T-cell (primary cell): ENCODE measurements around the gene ZCCHC14. TPM values are rescaled to one million over a fixed set of nuclear protein-coding genes. Genes with fewer than 3 reads are reported as not detected.
A peak's percentile ranks its signal among the peaks of the same experiment; 100 is the strongest.

ENCODE experiments used
- ATAC-seq, 4 experiments: fragments of 200-7000 bp in 3 of 4; fragments of 150-1000 bp in 1 of 4; cut with Tn5 transposase; replicated peaks in 1 of 4; 1 replicate in 3 of 4; 2 replicates in 1 of 4; pipeline ENCODE4 v1.10.0; 2021; ENCODE audit warnings: moderate library complexity in 3 of 4, mild to moderate bottlenecking in 2 of 4, moderate number of reproducible peaks in 1 of 4
- CTCF ChIA-PET, 2 donors: fragments of 300-600 bp; sonication (Branson Sonifier 250); formaldehyde crosslinking; loops; one replicate each; lab custom pipeline; 2022; ENCODE audit warnings: antibody characterized with exemption in 2 of 2; lab: Charles Lee
- POLR2A ChIA-PET, 2 donors: fragments of 300-600 bp; sonication (Branson Sonifier 250); formaldehyde crosslinking; loops; one replicate each; lab custom pipeline; 2022; ENCODE audit warnings: antibody characterized with exemption in 2 of 2; lab: Charles Lee
- DNase-seq, 35 experiments: peaks; one replicate each; pipeline versions ENCODE4 v3.0.0 to v3.0.0-alpha.2; 2013 to 2023
- H3K27ac ChIP-seq: one replicate; pipeline ENCODE4 v1.5.1; 2013; ENCODE audit warnings: low read length
- H3K27me3 ChIP-seq, 2 experiments: replicated peaks in 1 of 2; 1 replicate in 1 of 2; 2 replicates in 1 of 2; pipeline versions ENCODE4 v1.6.1 to v1.7.0; 2013; ENCODE audit warnings: low read length in 1 of 2, mixed read lengths in 1 of 2; ENCODE audit not compliant: control insufficient read depth in 2 of 2, insufficient read depth in 2 of 2; ENCODE audit errors: extremely low read depth in 1 of 2
- H3K36me3 ChIP-seq, 2 donors: 1 replicate in 1 of 2; 2 replicates in 1 of 2; pipeline versions ENCODE4 v1.6.1 to v1.7.0; 2013; ENCODE audit warnings: low read length in 1 of 2; ENCODE audit not compliant: control insufficient read depth in 2 of 2, insufficient read depth in 1 of 2; ENCODE audit errors: extremely low read depth in 1 of 2
- H3K4me1 ChIP-seq, 2 experiments: 1 replicate in 1 of 2; 2 replicates in 1 of 2; pipeline versions ENCODE4 v1.6.1 to v1.7.0; 2013; ENCODE audit warnings: low read length in 2 of 2, mixed read lengths in 1 of 2; ENCODE audit not compliant: insufficient read depth in 2 of 2, control insufficient read depth in 1 of 2; ENCODE audit errors: extremely low read depth in 1 of 2
- H3K4me3 ChIP-seq, 2 donors: 1 replicate in 1 of 2; 2 replicates in 1 of 2; pipeline versions ENCODE4 v1.5.1 to v1.7.0; 2013; ENCODE audit warnings: mild to moderate bottlenecking in 2 of 2, low read length in 1 of 2, moderate library complexity in 1 of 2; ENCODE audit not compliant: control insufficient read depth in 1 of 2; ENCODE audit errors: extremely low read depth in 1 of 2
- H3K9me3 ChIP-seq: 2 replicates; pipeline ENCODE4 v1.7.0; 2013
- H3K27ac Mint-ChIP-seq, 2 donors: one replicate each; pipeline ENCODE4 v1.8.0; 2020 to 2021; ENCODE audit warnings: mild to moderate bottlenecking in 2 of 2, mixed read lengths in 2 of 2
- H3K27me3 Mint-ChIP-seq, 2 donors: one replicate each; pipeline ENCODE4 v1.8.0; 2021 to 2022; ENCODE audit warnings: mixed read lengths in 2 of 2
- H3K36me3 Mint-ChIP-seq: one replicate; pipeline ENCODE4 v1.8.0; 2021; ENCODE audit warnings: mixed read lengths
- H3K4me1 Mint-ChIP-seq, 3 donors: one replicate each; pipeline ENCODE4 v1.8.0; 2020 to 2022; ENCODE audit warnings: mixed read lengths in 3 of 3, mild to moderate bottlenecking in 1 of 3
- H3K4me3 Mint-ChIP-seq, 3 donors: one replicate each; pipeline ENCODE4 v1.8.0; 2020 to 2022; ENCODE audit warnings: mild to moderate bottlenecking in 3 of 3, mixed read lengths in 3 of 3, moderate library complexity in 3 of 3
- H3K9me3 Mint-ChIP-seq, 3 donors: one replicate each; pipeline ENCODE4 v1.8.0; 2020 to 2022; ENCODE audit warnings: mixed read lengths in 3 of 3
- WGBS: methylation state at CpG from one replicate; pipeline ENCODE4 v1.1.5; 2013; ENCODE audit warnings: missing lambda C conversion rate; ENCODE audit not compliant: insufficient coverage; 5-methylcytosine and 5-hydroxymethylcytosine counted together
- total RNA-seq, 35 experiments: library from RNA in 6 of 35; stranded (reverse) in 6 of 35; fragments of 120-200 nt in 1 of 35; gene quantifications; one replicate each; pipeline versions ENCODE4 v1.2.1 to v1.2.4 and lab custom pipeline; 2013 to 2026

ZCCHC14 gene
- total RNA-seq, 5 donors from 2014 or later (not counting 1 experiment from before 2014, with no cell fraction given), result 23.7 to 32.6 (median 27.3) TPM

DNA sequence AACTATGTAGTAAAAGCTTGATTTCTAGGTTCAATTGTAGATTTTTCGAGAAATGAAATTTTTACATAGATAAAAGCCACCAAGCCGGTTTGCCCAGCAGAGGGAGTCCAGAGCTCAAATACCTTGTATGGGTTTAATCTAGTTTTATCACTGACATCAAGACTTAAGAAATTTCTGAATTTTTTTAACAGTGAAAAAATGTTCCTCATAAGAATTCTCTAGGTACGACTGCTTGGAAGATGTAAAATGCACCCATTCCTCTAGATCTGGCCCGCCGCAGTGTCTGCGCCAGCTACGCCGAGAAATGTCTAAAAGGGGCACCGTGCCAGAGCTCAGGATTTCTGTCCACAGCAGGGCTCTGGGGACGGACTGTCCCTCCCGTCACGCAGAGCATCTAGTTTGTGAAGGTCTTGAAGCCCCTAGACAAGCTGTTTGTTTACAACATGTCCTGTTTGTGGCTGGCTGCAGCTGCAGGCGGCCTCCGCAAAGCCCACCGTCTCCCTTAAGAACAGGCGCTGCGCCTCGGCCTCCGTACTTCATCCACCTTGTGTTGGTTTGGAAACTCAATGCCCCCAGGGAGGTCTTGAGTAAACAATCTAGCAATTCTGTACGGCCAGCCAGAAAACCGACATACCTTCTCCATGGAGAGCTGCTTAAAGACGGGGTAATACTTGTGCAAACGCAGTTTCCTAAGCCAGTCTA, 75.8 kb downstream of the ZCCHC14 start:
- no peaks in the 10 kb centered on the region for H3K9me3 ChIP-seq
- no peak overlapping the region for H3K4me3 ChIP-seq
- H3K36me3 ChIP-seq, result peaks cover 8 to 50% of the 10 kb centered on the region in 2 donors
- no peaks in the 10 kb centered on the region for H3K27me3 ChIP-seq
- ATAC-seq, result no peak
- ChIA-PET CTCF (interaction anchor here (1.0 to 1.4 kb wide), 5 partner anchors 10 to 219 kb away, joined by 4 to 19 read pairs (median 5); no protein-coding TSS in a partner anchor), POLR2A (interaction anchor here in 1 of 2 donors (0.6 kb wide), 1 partner anchor 35 kb away, joined by 3 read pairs; no protein-coding TSS in a partner anchor)
- Mint-ChIP-seq H3K4me3 (no peak overlapping the region), H3K9me3 (no peaks in the 10 kb centered on the region), H3K4me1 (no peaks in the 10 kb centered on the region), H3K27me3 (no peaks in the 10 kb centered on the region), H3K36me3 (peaks cover 41% of the 10 kb centered on the region), H3K27ac (no peak overlapping the region)
- H3K27ac ChIP-seq, result no peak overlapping the region
- 98% methylated on average over 21 of the region's 23 CpGs for WGBS
- peak in 24 of 35 experiments; percentile 6 to 54 (median 28) for DNase-seq
- no peaks in the 10 kb centered on the region for H3K4me1 ChIP-seq

DNA sequence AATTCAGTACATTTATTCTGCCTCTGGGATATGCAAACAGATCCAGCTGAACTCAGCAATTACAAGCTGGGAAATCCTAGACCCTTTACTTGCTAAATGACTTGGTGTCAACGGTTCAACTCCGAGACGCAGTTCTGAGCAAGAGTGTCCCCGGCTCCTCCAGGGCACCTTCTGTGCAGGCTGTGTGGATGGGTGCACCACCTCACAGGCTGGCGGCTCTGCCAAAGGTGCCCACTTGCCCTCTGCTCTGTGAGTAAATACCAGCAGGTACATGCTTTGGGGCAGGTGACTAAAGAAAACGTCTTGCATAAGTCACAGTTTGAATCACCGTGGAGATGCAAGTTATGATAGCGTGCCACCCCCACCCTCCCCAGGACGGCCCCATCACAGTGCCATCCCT, 77.4 kb downstream of the ZCCHC14 start:
- no peak for DNase-seq
- Histone ChIP-seq H3K4me3 (no peak overlapping the region), H3K27me3 (no peaks in the 10 kb centered on the region), H3K27ac (no peak overlapping the region), H3K4me1 (no peaks in the 10 kb centered on the region), H3K9me3 (no peaks in the 10 kb centered on the region), H3K36me3 (peaks cover 17 to 41% of the 10 kb centered on the region in 2 donors)
- CTCF ChIA-PET, result no interaction called here
- Mint-ChIP-seq H3K27me3 (no peaks in the 10 kb centered on the region), H3K4me3 (no peak overlapping the region), H3K27ac (no peak overlapping the region), H3K36me3 (peaks cover 41% of the 10 kb centered on the region), H3K9me3 (no peaks in the 10 kb centered on the region), H3K4me1 (no peaks in the 10 kb centered on the region)
- POLR2A ChIA-PET, result no interaction called here
- WGBS, result 93% methylated on average over 5 of the region's 9 CpGs
- no peak for ATAC-seq

GRCh38 chr16:87414251-87414680, 78.6 kb downstream of the ZCCHC14 start:
- Mint-ChIP-seq H3K27ac (no peak overlapping the region), H3K4me3 (no peak overlapping the region), H3K36me3 (peaks cover 44% of the 10 kb centered on the region), H3K9me3 (no peaks in the 10 kb centered on the region), H3K4me1 (no peaks in the 10 kb centered on the region), H3K27me3 (no peaks in the 10 kb centered on the region)
- POLR2A ChIA-PET, result no interaction called here
- Histone ChIP-seq H3K36me3 (peaks cover 12 to 41% of the 10 kb centered on the region in 2 donors), H3K4me1 (no peaks in the 10 kb centered on the region), H3K9me3 (no peaks in the 10 kb centered on the region), H3K27me3 (no peaks in the 10 kb centered on the region), H3K27ac (no peak overlapping the region), H3K4me3 (no peak overlapping the region)
- WGBS, result 74% methylated on average over 21 of the region's 24 CpGs
- ATAC-seq, result no peak
- DNase-seq, result no peak
- CTCF ChIA-PET, result no interaction called here

DNA sequence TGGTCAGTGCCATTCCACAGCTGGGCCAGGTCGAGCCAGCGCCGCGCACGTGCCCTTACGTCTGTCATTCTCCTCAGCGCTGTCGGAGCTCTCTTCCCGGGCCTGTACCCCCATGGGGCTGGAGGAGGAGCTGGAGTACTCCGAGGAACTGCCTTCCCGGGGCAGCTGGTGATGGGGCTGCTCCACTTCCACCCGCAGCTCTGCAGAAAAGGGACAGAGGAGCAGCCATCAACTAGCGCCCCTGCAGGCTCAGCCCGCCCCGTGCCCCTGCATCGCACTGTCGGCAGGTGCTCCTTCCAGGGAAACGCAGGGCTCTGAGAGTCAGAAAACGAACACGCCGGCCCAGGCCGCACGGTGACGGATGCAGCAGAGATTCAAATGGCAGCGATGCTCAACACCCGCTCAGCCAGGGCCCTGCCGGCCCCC, 79.8 kb downstream of the ZCCHC14 start:
- H3K27me3 Mint-ChIP-seq, result no peaks in the 10 kb centered on the region
- WGBS, result 94% methylated on average over 26 of the region's 27 CpGs
- H3K36me3 ChIP-seq, result peaks cover 12 to 41% of the 10 kb centered on the region in 2 donors
- H3K27ac Mint-ChIP-seq, result no peak overlapping the region
- no peaks in the 10 kb centered on the region for H3K9me3 ChIP-seq
- ATAC-seq, result no peak
- no peak for DNase-seq
- peaks cover 46% of the 10 kb centered on the region for H3K36me3 Mint-ChIP-seq
- H3K27me3 ChIP-seq, result no peaks in the 10 kb centered on the region
- peaks cover 0 to 2% (median 0%) of the 10 kb centered on the region in 3 donors for H3K4me1 Mint-ChIP-seq
- H3K4me3 Mint-ChIP-seq, result no peak overlapping the region
- H3K27ac ChIP-seq, result no peak overlapping the region
- ChIA-PET CTCF (interaction anchor here in 1 of 2 donors (0.7 kb wide), 1 partner anchor 220 kb away, joined by 3 read pairs; no protein-coding TSS in a partner anchor), POLR2A (no interaction called here)
- H3K4me3 ChIP-seq, result no peak overlapping the region
- H3K4me1 ChIP-seq, result no peaks in the 10 kb centered on the region
- no peaks in the 10 kb centered on the region for H3K9me3 Mint-ChIP-seq

DNA sequence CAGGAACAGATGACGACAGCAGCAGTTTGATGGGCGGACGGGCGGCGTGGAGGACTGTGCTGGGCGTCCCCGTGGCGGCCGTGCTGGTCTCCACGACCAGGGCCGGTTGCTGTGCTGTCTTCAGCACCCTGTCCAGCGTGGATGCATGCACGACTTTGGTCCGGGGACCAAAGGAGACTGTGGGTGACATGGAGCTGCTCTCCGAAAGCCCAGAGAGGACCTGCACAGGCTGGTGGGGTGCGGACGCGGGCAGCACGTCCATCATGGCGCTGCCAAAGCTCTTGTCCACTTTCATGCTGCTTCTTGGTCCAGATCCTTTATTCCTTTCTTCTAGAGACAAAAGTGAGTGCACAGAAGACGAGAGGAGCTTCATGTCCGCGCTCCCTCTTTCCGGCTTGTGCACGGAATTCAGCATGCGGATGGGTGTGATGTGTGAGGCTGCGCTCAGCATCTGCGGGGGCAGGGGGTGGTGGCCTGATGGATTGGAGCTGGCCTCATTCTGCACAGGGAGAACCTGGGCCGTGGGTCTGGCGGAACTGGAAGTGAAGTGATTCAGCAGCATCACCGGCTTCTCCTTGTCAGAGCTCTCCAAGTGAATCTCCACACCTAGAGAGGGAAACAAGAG, 80.3 kb downstream of the ZCCHC14 start:
- H3K27ac ChIP-seq, result no peak overlapping the region
- ChIA-PET CTCF (interaction anchor here in 1 of 2 donors (0.7 kb wide), 1 partner anchor 221 kb away, joined by 3 read pairs; no protein-coding TSS in a partner anchor), POLR2A (no interaction called here)
- WGBS, result 92% methylated on average over 31 of the region's 31 CpGs
- no peak overlapping the region for H3K4me3 ChIP-seq
- H3K27ac Mint-ChIP-seq, result no peak overlapping the region
- H3K4me1 ChIP-seq, result no peaks in the 10 kb centered on the region
- peaks cover 0 to 2% (median under 1%) of the 10 kb centered on the region in 3 donors for H3K4me1 Mint-ChIP-seq
- H3K27me3 Mint-ChIP-seq, result no peaks in the 10 kb centered on the region
- H3K4me3 Mint-ChIP-seq, result no peak overlapping the region
- no peaks in the 10 kb centered on the region for H3K9me3 ChIP-seq
- H3K36me3 Mint-ChIP-seq, result peaks cover 45% of the 10 kb centered on the region
- peaks cover 12 to 44% of the 10 kb centered on the region in 2 donors for H3K36me3 ChIP-seq
- no peaks in the 10 kb centered on the region for H3K27me3 ChIP-seq
- H3K9me3 Mint-ChIP-seq, result no peaks in the 10 kb centered on the region
- DNase-seq (no peak), ATAC-seq (no peak)

GRCh38 chr16:87411375-87412271, 81.2 kb downstream of the ZCCHC14 start:
- no peaks in the 10 kb centered on the region for H3K4me1 ChIP-seq
- Mint-ChIP-seq H3K36me3 (peaks cover 49% of the 10 kb centered on the region), H3K9me3 (no peaks in the 10 kb centered on the region), H3K4me1 (peaks cover 0 to 6% (median 3%) of the 10 kb centered on the region in 3 donors), H3K27me3 (no peaks in the 10 kb centered on the region), H3K27ac (no peak overlapping the region), H3K4me3 (no peak overlapping the region)
- WGBS, result 96% methylated on average over 45 of the region's 49 CpGs
- DNase-seq (no peak), ATAC-seq (no peak)
- no peaks in the 10 kb centered on the region for H3K27me3 ChIP-seq
- no peak overlapping the region for H3K4me3 ChIP-seq
- ChIA-PET CTCF (no interaction called here), POLR2A (no interaction called here)
- H3K9me3 ChIP-seq, result no peaks in the 10 kb centered on the region
- H3K27ac ChIP-seq, result no peak overlapping the region
- H3K36me3 ChIP-seq, result peaks cover 12 to 43% of the 10 kb centered on the region in 2 donors
